GM18505 (cell line): ENCODE data around the gene SCG3.

Experiments
- ATAC-seq: cut with Tn5 transposase; IDR thresholded peaks from one replicate; pipeline ENCODE4 v1.9.1; 2021; ENCODE audit not compliant: unreplicated experiment
- POLR2A ChIP-seq: IDR thresholded peaks from 4 replicates; pipeline ENCODE4 v1.6.1; 2011; ENCODE audit warnings: borderline replicate concordance; ENCODE audit not compliant: insufficient read depth, insufficient read length; ENCODE audit errors: extremely low read depth

The SCG3 gene

GRCh38 chr15:51702710-51703109, 21.4 kb downstream of the SCG3 start:
- ATAC-seq = no peak

GRCh38 chr15:51706291-51706690, 25.0 kb downstream of the SCG3 start:
- no peak for TF ChIP-seq POLR2A
- no peak for ATAC-seq

More at GRCh38 chr15:51702710-51703109, 21.4 kb downstream of the SCG3 start:
- TF ChIP-seq POLR2A = no peak

GRCh38 chr15:51706926-51707608, 25.8 kb downstream of the SCG3 start:
- no peak for TF ChIP-seq POLR2A
- ATAC-seq = no peak

GRCh38 chr15:51708013-51708412, 26.7 kb downstream of the SCG3 start:
- no peak for TF ChIP-seq POLR2A
- ATAC-seq = no peak

- ATAC-seq = no peak
- no peak for TF ChIP-seq POLR2A
These were observed 27.7 kb downstream of the SCG3 start for GRCh38 chr15:51709031-51709430.

- no peak for TF ChIP-seq POLR2A
- no peak for ATAC-seq
These were observed 32.9 kb downstream of the SCG3 start for GRCh38 chr15:51714162-51714561.

GRCh38 chr15:51714911-51715310, 33.6 kb downstream of the SCG3 start:
- no peak for ATAC-seq
- TF ChIP-seq POLR2A = no peak

- no peak for TF ChIP-seq POLR2A
These were observed 36.9 kb downstream of the SCG3 start for GRCh38 chr15:51718219-51718618.

GRCh38 chr15:51718746-51719145, 37.4 kb downstream of the SCG3 start:
- TF ChIP-seq POLR2A = no peak
- ATAC-seq = no peak

More at GRCh38 chr15:51718219-51718618, 36.9 kb downstream of the SCG3 start:
- no peak for ATAC-seq

GRCh38 chr15:51720201-51720995, 39.1 kb downstream of the SCG3 start:
- ATAC-seq = no peak
- no peak for TF ChIP-seq POLR2A

GRCh38 chr15:51721199-51721960, 40.1 kb downstream of the SCG3 start:
- no peak for ATAC-seq
- no peak for TF ChIP-seq POLR2A

- no peak for ATAC-seq
- no peak for TF ChIP-seq POLR2A
These were observed 42.9 kb downstream of the SCG3 start for GRCh38 chr15:51724199-51724598.

GRCh38 chr15:51724673-51725072, 43.4 kb downstream of the SCG3 start:
- no peak for TF ChIP-seq POLR2A
- no peak for ATAC-seq
